ENCODE data around the gene PRDM5.

DNA sequence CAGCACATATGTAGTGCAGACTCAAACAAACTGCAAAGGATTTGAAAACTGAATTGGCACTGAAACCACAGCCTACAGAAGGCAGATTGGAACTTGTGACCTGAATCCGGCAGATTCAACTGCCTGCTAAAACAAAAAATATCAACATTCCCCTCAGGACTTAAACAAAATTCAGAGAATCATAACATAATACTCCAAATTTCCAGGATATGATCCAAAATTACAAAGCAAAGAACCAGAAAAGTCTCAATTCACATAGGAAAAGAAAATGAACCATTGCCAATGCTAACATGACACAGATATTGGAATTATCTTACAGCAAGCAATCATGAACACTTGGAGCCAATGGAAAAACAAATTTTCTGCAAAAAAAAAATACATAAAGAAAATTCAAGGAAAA, 250.4 kb downstream of the PRDM5 start:
- TF ChIP-seq POLR2A (IDR thresholded peaks at IDR 0.05) = no peak
- TF ChIP-seq, protein P1, sequence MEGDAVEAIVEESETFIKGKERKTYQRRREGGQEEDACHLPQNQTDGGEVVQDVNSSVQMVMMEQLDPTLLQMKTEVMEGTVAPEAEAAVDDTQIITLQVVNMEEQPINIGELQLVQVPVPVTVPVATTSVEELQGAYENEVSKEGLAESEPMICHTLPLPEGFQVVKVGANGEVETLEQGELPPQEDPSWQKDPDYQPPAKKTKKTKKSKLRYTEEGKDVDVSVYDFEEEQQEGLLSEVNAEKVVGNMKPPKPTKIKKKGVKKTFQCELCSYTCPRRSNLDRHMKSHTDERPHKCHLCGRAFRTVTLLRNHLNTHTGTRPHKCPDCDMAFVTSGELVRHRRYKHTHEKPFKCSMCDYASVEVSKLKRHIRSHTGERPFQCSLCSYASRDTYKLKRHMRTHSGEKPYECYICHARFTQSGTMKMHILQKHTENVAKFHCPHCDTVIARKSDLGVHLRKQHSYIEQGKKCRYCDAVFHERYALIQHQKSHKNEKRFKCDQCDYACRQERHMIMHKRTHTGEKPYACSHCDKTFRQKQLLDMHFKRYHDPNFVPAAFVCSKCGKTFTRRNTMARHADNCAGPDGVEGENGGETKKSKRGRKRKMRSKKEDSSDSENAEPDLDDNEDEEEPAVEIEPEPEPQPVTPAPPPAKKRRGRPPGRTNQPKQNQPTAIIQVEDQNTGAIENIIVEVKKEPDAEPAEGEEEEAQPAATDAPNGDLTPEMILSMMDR (IDR thresholded peaks at IDR 0.05) = no peak

Data from testis (tissue), 2 donors.